Stimulated activated CD8-positive, alpha-beta memory T cell treated with anti-CD3 and anti-CD28 coated beads, Interleukin-2, amount 100 ng/mL, for 1 hour (primary cell): ENCODE data around the gene ASRGL1.

Experiments
- DNase-seq, 2 donors: peaks; one replicate each; pipeline ENCODE4 v3.0.0-alpha.2; 2020; ENCODE audit warnings: low read depth in 2 of 2

The ASRGL1 gene

DNA sequence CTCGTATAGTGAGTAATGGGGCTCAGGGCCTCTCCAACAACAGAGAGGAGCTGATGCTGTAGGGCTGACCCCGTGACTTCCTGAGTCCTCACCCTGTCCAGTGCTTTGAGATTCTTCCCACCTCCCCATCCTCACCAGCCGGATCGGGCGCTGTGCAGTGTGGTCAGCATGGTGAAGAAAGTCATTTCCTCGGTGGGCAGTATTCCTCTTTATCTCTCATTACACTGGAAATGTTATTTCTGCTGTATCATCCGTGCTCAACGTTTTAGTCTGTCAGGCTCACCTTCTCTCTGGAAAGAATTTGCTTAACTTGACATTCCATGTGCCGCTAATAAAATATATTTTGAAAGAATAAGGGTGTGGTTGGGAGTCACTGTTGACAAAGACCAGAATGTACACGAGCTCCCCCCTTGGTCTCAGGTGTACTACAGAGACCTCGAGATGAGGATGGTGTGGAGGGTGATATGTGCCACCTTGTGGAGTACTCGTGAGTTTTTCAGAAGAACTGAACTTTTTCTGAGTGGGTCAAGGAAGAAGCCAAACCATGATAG is 55.9 kb downstream of the ASRGL1 start:
- DNase-seq, result peak in 1 of 2 donors; percentile 4

DNA sequence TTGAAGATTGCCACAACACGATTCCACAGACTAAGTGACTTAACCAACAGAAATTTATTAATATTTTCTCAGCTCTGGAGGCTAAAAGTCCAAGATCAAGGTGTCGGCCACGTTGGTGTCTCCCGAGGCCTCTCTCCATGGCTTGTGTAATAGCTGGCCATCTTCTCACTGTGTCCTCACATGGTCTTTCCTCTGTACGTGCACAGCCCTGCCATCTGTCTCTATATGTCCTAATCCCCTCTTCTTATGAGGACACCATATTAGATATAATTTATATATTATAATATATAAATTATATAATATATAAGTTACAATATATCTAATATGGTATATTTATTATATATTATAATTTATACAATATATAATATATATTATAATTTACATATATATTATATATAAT is 56.5 kb downstream of the ASRGL1 start:
- DNase-seq, result no peak

DNA sequence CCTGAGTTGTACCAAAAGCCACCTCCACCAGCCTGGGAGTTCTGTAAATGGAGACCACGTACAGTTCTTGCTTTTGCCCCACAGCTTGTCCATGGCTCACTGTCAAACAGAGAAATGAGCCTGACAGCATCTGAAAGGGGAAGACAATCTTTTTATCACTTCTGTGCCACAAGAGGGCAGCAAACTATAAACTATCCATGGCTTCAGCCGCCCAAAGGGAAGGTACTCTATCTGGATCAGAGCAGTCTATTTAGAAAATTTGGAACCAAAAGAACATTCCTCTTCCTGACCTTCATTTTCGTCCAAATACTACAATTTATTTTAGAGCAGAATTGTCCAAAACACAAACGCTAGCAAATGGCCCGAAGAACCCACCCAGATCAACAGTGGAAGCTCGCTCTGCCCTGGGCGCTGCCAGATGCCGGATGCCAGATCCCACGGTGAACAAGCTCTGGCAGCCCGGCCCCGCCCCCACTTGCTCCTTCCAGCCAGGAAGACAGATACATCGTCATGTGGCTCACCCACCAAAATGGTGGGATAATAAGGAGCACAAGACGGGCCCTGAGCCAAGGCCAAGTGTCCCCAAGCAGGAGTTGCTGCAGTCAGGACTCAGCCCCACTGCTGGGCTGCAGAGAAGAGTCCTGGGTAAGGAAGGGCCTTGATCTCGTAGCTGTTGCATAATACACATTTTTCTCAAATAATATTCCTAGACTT is 57.7 kb downstream of the ASRGL1 start:
- peak; percentile 13 to 28 for DNase-seq

DNA sequence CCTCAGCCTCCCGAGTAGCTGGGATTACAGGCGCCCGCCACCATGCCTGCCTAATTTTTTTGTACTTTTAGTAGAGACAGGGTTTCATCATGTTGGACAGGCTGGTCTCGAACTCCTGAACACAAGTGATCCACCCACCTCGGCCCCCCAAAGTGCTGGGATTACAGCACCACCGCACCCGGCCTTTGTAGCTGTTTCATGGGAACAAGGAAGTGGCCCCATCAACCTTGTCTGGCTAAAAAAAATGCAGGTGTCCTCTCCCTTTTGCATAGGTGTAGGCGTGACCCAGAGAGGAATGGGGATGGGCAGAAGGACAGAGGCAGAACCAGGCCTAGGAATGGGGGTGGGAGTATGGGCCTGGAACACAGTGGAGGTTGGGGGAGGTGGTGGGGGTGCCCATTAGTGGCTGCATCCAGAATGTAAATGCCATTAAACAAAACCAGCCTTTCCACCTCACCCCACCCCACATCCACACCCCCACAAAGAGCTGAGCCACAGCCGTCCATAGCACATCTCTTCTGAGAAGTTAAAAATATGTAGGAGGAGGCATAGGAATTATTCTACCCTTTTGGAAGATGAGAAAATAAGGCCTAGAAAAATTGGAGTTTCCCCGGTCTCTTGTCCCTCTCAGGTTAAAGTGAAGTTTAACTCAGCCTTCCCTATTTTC is 58.8 kb downstream of the ASRGL1 start:
- DNase-seq, result no peak

DNA sequence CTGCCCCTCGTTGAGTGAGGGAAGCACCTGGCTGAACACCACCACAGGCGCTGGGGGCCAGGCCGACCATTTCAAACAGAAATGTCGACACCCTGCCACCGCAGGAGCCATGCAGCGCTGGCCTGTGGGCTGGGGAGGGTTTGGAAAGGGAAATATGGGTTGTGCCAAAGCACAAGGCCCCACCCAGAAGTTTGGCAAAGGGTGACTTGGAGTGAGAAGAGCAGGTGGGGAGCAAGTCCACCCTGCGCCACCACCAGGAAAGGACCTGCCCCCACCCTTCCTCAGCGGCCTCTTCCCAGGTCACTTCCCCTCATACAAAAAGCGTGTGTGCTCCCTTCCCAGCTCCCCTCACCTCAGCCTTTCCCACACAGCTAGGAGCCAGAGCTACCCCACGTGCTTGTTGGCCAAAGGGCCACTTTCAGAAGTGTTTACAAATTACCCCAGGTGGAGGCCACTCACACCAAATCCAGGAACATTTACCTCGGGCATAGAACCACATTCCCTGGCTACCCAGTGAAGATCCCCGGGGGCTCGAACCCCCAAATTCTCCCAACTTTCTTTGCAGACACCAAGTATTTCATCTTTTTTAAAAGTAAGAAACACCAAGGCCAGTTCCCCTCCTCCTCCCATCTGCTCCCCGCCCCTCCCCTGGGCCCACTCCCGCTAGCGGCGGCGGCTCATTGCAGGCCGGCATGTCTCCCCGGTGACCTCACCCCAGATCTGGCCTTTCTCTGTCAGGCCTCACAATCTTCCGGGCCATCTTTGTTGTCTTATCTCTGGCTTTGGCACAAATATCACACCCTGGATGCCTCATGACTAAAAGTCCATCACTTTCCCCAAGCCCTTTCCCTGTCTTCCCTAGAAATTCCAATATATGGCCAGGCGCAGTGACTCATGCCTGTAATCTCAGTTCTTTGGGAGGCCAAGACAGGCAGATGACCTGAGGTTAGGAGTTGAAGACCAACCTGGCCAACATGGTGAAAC is 61.1 kb downstream of the ASRGL1 start:
- no peak for DNase-seq

DNA sequence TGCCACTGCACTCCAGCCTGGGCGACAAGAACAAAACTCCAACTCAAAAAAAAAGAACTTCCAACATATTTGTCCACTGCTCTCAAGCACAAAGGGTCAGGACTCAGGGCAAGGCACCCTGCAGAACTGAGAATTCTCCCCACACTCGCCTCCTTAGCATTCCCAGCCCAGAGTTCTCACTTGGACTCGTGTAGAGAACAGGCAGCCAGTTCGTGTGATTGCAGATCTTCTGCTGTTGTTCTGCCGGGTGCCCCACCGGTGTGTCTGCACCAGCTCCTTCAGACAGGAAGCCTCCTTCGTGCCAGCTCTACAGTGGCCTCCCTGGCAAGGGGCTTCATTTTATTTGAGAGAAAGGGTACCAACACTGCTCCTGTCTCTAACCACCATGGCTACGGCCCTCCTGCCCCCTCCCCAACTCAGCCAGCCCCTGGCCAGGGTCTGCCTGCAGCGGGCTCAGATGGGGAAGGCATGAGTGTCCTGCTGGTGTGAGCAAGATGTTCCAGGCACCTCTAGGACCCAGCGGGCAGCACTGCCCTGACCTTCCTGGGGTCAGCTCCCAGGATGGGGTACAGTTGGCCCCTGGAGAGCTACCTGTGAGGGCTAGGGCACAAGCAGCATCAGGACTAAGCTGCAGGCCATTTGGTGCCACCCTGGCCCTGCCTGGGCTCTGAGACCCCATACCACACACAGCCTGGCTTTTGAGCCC is 62.1 kb downstream of the ASRGL1 start:
- DNase-seq, result no peak

DNA sequence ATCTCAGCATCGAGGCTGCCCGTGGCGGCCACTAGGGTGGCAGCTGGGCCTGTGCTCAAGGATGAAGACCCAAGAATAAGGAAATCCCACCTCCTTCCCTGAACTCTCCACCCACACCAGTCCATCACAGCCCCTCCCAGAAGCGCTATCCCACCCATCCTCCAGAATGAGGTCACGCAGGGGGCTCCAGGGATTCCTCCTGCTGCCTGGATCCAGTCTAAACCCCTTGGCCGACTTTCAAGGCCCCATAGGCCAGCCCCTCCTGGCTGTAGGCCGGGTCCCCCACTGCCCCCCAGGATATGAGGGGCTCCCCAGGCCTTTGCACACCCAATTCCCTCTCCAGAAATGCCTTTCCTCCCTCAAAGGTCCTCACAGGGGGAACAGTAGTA is 62.6 kb downstream of the ASRGL1 start:
- DNase-seq, result no peak

DNA sequence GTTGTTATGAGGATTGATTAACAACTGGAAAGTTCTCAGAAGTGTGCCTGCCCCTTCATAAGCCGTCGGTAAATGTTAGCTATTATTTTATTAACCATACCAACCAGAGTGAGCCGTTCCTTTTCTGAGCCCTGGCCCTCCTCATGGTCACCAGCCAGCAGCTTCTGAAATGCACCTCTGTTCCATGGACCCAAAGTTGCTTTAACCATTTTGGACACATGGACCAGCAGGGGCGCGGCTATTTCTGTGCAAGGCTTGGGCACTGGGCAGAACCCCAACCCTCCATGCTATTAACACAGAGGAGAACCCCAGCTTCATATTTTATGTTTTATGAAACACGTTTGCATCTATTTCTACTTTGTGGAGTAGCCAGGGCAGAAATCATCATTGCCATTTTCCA is 63.0 kb downstream of the ASRGL1 start:
- DNase-seq, result no peak

DNA sequence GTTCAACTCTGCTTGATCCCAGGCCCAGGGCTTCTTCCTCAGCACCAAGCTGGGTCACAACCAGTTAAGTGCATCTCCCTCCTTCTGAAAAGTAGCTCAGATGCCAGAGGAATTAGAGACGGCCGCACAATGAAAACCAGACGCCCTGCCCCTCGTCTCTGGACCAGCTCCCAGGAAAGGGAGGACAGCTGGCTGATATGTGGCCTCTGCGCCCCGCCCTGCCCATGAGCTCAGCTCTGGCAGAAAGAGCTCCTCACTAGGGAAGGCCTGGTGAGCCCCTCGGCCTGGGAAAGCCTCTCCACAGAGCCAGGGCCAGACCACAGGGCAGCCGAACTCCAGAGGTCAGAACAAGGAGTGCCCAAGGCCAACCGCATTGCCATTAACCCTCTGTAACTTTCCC is 63.5 kb downstream of the ASRGL1 start:
- DNase-seq, result no peak

DNA sequence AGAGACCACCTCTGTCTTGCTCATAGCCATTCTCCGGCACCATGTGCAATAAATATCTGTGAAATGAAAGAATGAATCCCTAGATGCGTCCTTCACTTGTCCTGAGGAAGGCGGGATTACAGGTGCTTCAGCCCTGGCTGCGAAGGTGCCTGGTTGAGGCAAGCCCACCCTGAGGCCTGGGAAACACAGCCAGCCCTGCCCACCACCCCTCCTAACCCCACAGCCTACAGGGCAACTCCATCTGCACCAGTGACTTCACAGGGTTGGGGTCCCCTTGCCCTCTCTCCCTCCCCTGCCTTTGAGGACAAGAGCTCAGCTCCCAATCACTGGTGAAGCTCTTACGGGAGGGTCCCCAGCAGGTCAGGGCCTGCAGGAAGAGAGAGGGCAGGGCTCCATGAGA is 64.1 kb downstream of the ASRGL1 start:
- no peak for DNase-seq

DNA sequence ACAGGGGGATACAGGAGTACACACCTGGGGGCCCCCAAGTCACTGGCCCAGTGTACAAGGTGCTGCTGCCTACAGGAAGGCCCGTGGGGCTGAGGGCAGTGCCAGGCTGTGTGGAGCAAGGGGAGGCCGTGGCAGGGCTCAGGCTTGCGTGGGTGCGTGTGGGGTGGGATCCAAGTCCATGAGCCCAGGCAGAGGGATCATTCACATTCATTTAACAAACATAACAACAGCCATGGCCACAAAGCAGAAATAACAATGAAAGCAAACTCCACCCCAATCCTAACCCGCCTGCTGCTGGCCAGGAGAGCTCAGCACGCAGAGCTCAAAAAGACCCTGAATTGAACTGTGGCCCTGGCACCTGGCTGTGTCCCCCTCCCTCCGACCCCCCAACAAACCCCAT is 64.6 kb downstream of the ASRGL1 start:
- DNase-seq, result no peak

DNA sequence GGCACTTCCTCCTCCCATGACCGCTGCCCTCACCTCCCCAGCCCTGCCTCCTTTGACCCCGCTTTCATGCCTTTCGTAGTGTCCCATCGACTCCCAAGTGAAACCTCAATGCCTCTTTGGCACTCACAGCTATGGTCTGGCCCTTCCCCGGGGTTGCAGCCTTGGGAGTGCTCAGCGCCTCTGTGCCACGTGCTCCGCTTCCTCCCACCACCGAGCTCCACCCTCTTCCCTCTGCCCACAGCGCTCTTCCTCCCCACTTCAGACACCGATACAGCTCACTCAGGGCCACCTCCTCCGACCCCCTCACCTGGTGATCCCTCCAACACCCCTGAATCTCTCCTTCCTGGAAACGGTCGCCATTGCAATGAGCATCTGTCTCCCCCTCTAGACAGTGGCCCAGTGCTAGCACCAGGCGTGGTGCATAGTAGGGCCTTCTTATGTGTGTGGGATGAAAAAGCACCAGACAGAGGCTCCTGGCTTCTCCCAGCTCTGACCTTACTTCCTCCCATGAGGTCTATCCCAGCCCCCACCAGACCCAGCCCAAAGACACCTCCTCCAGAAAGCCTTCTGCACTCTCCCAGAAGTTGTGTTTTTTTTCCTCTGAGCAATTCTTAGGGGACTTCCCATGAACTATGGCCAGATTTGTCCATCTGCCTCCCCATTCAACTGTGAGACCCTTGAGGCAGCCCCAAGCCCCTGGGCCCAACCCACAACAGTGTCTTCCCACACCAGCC is 65.1 kb downstream of the ASRGL1 start:
- peak in 1 of 2 donors; percentile 19 for DNase-seq

DNA sequence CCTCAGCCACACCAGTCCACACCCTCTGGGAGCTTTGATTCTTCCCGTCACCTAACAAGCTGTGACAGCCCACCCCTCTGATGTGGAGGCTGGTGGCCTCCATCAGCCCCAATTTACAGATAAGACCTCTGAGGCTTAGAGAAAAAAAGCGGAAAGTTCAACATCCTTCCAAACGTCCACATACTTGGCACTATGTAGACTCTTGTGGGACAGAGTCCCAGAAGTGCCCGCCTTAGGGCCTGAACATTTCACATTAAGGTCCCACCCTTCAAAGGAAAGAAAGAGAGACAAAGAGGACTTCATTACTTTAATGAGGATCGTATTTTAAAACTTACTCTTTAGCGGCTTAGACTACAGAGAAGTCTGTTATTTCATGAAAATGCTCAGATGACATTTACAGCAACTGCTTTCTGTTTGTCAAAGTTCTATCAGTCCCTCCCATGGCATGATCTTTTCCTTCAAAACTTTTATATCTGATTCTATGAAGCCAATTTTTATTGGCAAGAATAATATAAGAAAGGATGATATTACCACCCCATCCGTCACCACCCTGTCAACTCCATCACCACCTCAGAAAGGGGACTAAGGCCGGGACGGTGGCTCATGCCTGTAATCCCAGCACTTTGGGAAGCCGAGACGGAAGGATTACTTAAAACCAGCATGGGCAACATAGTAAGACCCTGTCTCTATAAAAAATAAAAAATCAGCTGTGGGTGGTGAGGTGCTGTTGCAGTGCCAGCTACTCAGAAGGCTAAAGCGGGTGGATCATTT is 65.9 kb downstream of the ASRGL1 start:
- DNase-seq, result no peak

DNA sequence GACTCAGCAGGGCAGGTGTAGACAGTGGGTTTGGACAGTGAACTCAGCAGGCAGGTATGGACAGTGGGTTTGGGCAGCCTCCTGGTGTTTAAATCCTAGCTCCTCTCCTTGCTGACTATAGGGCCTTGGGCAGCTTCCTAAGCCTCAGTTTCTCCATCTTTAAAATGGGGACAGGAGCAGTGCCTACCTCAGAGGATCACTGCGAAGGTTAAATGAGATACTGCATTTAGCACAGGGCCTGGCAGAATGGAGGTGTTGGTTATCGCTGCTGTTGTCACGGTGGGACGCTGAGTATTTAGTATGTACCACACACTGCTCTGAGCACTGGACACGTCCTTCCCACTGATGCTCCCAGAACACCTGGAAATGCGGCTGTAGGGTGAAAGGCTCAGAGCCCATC is 67.2 kb downstream of the ASRGL1 start:
- DNase-seq, result no peak

DNA sequence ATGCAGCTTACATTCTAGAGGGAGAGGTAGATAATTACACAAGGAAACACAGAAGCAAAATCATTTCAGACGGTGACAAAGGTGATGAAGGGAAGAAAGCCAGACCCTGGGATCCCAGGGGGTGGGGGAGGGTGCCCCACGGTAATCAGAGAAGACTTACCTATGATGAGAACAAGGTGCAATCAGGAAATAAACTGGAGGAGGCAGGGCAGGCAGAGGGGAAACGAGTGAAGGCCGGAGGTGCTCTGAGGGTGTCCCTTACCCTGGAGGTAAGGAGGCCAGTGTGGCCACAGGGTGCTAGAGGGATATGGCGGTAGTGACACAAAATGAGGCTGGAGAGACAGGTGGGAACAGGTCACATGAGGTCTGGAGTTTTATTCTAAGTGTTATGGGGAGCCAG is 67.7 kb downstream of the ASRGL1 start:
- no peak for DNase-seq

DNA sequence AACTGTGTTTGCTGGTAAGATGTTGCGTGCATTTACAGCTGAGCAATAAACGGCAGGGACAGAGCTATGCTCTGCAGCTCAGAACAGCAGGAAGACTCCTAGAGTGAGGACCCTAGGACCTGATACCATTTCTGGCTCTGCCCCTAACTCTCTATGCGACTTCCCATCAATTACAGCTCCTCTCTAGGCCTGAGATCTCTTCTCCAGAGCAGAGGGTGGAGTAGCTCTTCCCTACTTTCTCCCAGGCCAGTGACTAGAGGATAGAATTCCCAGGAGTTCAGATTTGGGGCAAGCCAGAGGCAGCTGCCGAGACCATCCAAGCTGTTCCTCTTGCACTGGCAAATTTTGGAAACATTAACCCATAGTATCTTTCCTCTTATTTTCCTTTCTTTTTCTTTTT is 68.8 kb downstream of the ASRGL1 start:
- no peak for DNase-seq

DNA sequence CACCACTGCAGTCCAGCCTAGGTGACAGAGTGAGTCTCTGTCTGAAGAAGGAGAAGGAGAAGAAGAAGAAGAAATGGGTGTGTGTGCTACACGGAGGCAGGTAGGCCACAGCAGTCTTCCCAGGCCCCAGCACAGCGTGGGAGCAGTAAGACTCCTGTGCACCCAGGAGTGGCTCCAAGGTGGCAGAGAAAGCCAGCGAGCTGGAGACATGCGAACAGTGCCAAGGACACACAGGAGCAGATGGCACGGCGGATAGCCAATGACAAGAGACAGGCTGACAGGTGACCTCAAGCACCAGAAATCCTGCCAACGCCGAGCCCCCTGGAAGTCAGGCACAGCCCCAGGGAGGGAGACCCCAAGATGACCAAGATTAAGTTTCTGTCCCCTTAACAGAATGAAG is 72.6 kb downstream of the ASRGL1 start:
- DNase-seq, result no peak

DNA sequence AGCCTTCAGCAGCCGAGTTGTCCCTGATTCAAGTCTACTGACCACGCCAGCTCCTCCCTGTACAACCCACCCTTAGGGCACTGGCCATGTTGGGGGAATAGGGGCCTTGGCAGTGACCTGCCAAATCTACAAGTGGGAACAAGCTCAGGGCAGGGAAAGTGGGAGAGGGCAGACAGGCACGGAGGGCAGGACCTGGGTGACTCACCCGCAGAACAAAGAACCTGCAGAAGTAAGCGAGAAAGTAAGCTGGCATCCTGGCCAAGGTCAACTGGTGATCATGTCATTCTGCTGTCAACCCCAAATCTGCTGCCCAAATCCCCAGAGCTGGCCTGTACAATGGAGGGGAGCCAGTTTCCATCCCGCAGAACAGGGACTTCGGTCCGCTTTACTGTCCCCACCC is 73.7 kb downstream of the ASRGL1 start:
- DNase-seq, result no peak

DNA sequence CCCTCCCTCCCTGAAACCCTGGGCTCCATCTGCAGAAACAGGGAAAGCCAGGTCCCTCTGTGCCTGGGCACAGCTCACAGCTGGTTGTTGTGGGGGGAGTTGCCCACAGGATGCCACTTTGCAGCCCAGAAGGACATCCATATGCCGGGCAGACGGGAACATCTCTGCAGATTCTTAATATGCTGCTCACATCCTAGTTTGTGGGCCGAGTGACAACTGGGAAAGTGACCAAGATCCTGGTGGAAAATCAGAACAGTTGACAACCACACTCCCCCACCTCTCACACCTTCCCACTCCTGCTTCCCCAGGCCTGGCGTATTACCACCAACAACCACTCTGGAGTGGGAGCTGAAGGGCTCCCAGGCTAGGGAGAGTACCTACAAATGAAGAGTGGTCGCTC is 74.3 kb downstream of the ASRGL1 start:
- DNase-seq, result no peak

DNA sequence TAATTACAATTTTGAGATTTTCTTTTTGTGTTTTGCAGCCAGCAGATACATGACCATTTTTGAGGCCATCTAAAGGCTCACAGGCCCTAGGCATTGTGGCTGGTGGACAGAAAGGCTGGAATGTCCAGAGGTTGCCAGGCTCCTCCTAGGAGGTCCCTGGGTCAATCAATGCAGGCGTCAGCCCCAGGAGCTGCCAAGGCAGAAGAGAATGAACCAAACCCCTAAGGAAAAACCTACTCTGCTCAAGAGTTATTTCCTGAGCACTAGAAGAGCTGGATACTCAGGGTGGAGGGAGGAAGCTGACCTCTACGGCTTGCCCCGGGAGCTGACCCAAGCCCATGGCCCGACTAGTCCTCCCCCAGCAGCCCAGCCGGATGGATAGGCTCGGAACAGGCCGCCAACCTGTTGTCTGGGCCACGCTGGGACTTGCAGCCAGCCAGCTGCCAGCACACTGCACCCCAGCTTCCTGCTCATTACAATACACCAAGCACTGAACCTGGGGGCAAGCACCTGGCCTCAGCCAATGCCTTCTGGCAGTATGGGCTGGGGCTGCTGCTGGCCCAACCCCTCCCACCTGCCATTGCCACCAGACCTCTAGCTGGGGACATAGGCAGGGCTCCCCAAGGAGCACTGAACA is 75.9 kb downstream of the ASRGL1 start:
- DNase-seq, result no peak
